A549 (cell line): ENCODE measurements around the gene SOSTDC1. TPM values are rescaled to one million over a fixed set of nuclear protein-coding genes. Genes with fewer than 3 reads are reported as not detected.
A peak's percentile ranks its signal among the peaks of the same experiment; 100 is the strongest.
"Not testable (repeated sequence)": the region's sequence is repeated elsewhere in the genome, so short reads cannot be mapped to it uniquely, and the experiment has no call there.

Source experiments
- ATAC-seq, 2 experiments: fragments of 200-7000 bp in 1 of 2; fragments of >200 bp in 1 of 2; cut with Nextera tagmentation in 1 of 2; cut with Tn5 transposase in 1 of 2; 3 replicates each; pipeline versions ENCODE4 v1.8.0 to v1.9.1; 2018 to 2020; ENCODE audit warnings: mild to moderate bottlenecking in 1 of 2, moderate library complexity in 1 of 2
- CTCF ChIA-PET: fragments of 300-600 bp; sonication (Branson Sonifier 250); formaldehyde crosslinking; extraction: SDS; loops from one replicate; lab custom pipeline; 2021; ENCODE audit warnings: antibody characterized with exemption, inconsistent platforms; lab: Yijun Ruan, JAX
- POLR2A ChIA-PET: fragments of 350-600 bp; formaldehyde crosslinking; extraction: SDS; loops from one replicate; lab custom pipeline; 2021; ENCODE audit warnings: antibody characterized with exemption, inconsistent platforms; lab: Yijun Ruan, JAX
- DNase-seq, 2 experiments: peaks; one replicate each; pipeline versions ENCODE4 v3.0.0 to v3.0.0-alpha.2; 2011 to 2016; ENCODE audit warnings: low read depth in 1 of 2, low spot score in 1 of 2
- FAIRE-seq: peaks from 2 replicates; lab custom pipeline; 2011; peaks lifted over from hg19 to GRCh38; lab: Jason Lieb, UNC
- H3K27ac ChIP-seq, 2 experiments: fragments of >200 bp; sonication (Bioruptor Twin); formaldehyde crosslinking; 3 replicates each; pipeline ENCODE4 v1.5.1; 2016 to 2017
- H3K4me1 ChIP-seq: fragments of >200 bp; sonication (Bioruptor Twin); formaldehyde crosslinking; 3 replicates; pipeline ENCODE4 v1.6.1; 2016
- H3K4me2 ChIP-seq: fragments of >200 bp; sonication (Bioruptor Twin); formaldehyde crosslinking; 3 replicates; pipeline ENCODE4 v1.6.1; 2016
- H3K4me3 ChIP-seq: fragments of >200 bp; sonication (Bioruptor Twin); formaldehyde crosslinking; 3 replicates; pipeline ENCODE4 v1.5.1; 2016
- H3K9me3 ChIP-seq: fragments of >200 bp; sonication (Bioruptor Twin); formaldehyde crosslinking; 3 replicates; pipeline ENCODE4 v1.6.1; 2016
- CBX2 ChIP-seq: fragments of 200-600 bp; sonication (generic); IDR thresholded peaks from 2 replicates; pipeline ENCODE4 v1.6.1; 2016; ENCODE audit warnings: low read depth, mild to moderate bottlenecking, borderline replicate concordance
- CEBPB ChIP-seq, 2 experiments: fragments of >200 bp in 1 of 2; sonication (Bioruptor Twin) in 1 of 2; formaldehyde crosslinking in 1 of 2; IDR thresholded peaks; 2 replicates each; pipeline ENCODE4 v1.6.1; 2012 to 2016
- EHMT2 ChIP-seq: fragments of 200-600 bp; sonication (generic); IDR thresholded peaks from 2 replicates; pipeline ENCODE4 v1.6.1; 2016; ENCODE audit warnings: antibody characterized with exemption, low read depth, mild to moderate bottlenecking, moderate library complexity
- FOSL2 ChIP-seq, 2 experiments: fragments of 450-650 bp in 1 of 2; fragments of >200 bp in 1 of 2; sonication (Bioruptor Twin) in 1 of 2; formaldehyde crosslinking; IDR thresholded peaks; 2 replicates each; pipeline versions ENCODE4 v1.5.0 to v1.6.1; 2016 to 2020; ENCODE audit warnings: mild to moderate bottlenecking in 1 of 2, moderate library complexity in 1 of 2
- GATA3 ChIP-seq: IDR thresholded peaks from 2 replicates; pipeline ENCODE4 v1.6.1; 2012; ENCODE audit warnings: borderline replicate concordance
- NFE2L2 ChIP-seq: fragments of 150-350 bp; conservative IDR thresholded peaks from 2 replicates; pipeline ENCODE4 v1.6.1; 2014; ENCODE audit warnings: low read length
- PBX3 ChIP-seq: IDR thresholded peaks from 2 replicates; pipeline ENCODE4 v1.6.1; 2012
- RAD21 ChIP-seq, 2 experiments: fragments of >200 bp in 1 of 2; sonication (Bioruptor Twin) in 1 of 2; formaldehyde crosslinking in 1 of 2; IDR thresholded peaks in 1 of 2; conservative IDR thresholded peaks in 1 of 2; 2 replicates in 1 of 2; 3 replicates in 1 of 2; pipeline ENCODE4 v1.6.1; 2012 to 2018; ENCODE audit warnings: inconsistent platforms in 1 of 2
- RARB ChIP-seq: fragments of 250-450 bp; sonication (Bioruptor Pico); IDR thresholded peaks from 2 replicates; pipeline ENCODE4 v1.8.0; 2021; ENCODE audit warnings: mild to moderate bottlenecking, moderate library complexity
- RCOR1 ChIP-seq: fragments of 150-350 bp; IDR thresholded peaks from 2 replicates; pipeline ENCODE4 v1.6.1; 2014; ENCODE audit warnings: antibody characterized with exemption, low read length, low read depth
- RNF2 ChIP-seq: fragments of 200-600 bp; sonication (generic); IDR thresholded peaks from 2 replicates; pipeline ENCODE4 v1.6.1; 2016; ENCODE audit warnings: low read depth, mild to moderate bottlenecking, antibody characterized with exemption, moderate library complexity, borderline replicate concordance
- TFCP2L1 ChIP-seq: fragments of 250-450 bp; sonication (Bioruptor Pico); IDR thresholded peaks from 2 replicates; pipeline ENCODE4 v1.5.0; 2021; ENCODE audit warnings: mild to moderate bottlenecking
- ZFP36 ChIP-seq: fragments of 450-650 bp; IDR thresholded peaks from 2 replicates; pipeline ENCODE4 v1.6.1; 2014; ENCODE audit warnings: borderline replicate concordance; ENCODE audit not compliant: partially characterized antibody
- WGBS: methylation state at CpG from one replicate; pipeline ENCODE4 v1.1.6; 2017; ENCODE audit errors: missing lambda C conversion rate; 5-methylcytosine and 5-hydroxymethylcytosine counted together
- polyA plus RNA-seq, 4 experiments: library from polyadenylated mRNA; depleted of rRNA in 3 of 4; stranded (reverse); fragments of >200 nt; fragmentation: RNase III in 1 of 4; extraction: RNeasy Plus Mini Kit Qiagen cat#74134 plus additional on column Dnase treatment in 1 of 4; gene quantifications; 2 replicates in 3 of 4; 3 replicates in 1 of 4; pipeline ENCODE4 v1.2.3, GENCODE V29; 2011 to 2017
- TF ChIP-seq, protein P1 (sequence below): fragments of 250-450 bp; sonication (Bioruptor Pico); IDR thresholded peaks from 2 replicates; pipeline ENCODE4 v1.5.0; 2021; ENCODE audit warnings: mild to moderate bottlenecking, moderate library complexity, borderline replicate concordance
- TF ChIP-seq, protein P2 (sequence below): fragments of 150-350 bp; IDR thresholded peaks from 2 replicates; pipeline ENCODE4 v1.6.1; 2014; ENCODE audit warnings: low read depth, mild to moderate bottlenecking, low read length
- TF ChIP-seq, protein P3 (sequence below): fragments of 250-450 bp; sonication (Bioruptor Pico); IDR thresholded peaks from 2 replicates; pipeline ENCODE4 v1.5.0; 2020; ENCODE audit warnings: low read depth, mild to moderate bottlenecking, moderate library complexity
- TF ChIP-seq, protein P4 (sequence below): fragments of >200 bp; sonication (Bioruptor Twin); formaldehyde crosslinking; IDR thresholded peaks from 3 replicates; pipeline ENCODE4 v1.5.1; 2016
- TF ChIP-seq, protein P5 (sequence below): fragments of >200 bp; sonication (Bioruptor Twin); formaldehyde crosslinking; IDR thresholded peaks from 3 replicates; pipeline ENCODE4 v1.6.1; 2016
- TF ChIP-seq, protein P6 (sequence below): fragments of 450-650 bp; IDR thresholded peaks from 2 replicates; pipeline ENCODE4 v1.6.1; 2014; ENCODE audit warnings: antibody characterized with exemption
- TF ChIP-seq, protein P7 (sequence below): fragments of 200-600 bp; sonication (generic); IDR thresholded peaks from 2 replicates; pipeline ENCODE4 v1.6.1; 2016; ENCODE audit warnings: antibody characterized with exemption, mild to moderate bottlenecking, moderate library complexity

SOSTDC1 gene
- polyA plus RNA-seq, 2 of the 4 experiments (the other 2 are of a cell fraction): not detected

DNA sequence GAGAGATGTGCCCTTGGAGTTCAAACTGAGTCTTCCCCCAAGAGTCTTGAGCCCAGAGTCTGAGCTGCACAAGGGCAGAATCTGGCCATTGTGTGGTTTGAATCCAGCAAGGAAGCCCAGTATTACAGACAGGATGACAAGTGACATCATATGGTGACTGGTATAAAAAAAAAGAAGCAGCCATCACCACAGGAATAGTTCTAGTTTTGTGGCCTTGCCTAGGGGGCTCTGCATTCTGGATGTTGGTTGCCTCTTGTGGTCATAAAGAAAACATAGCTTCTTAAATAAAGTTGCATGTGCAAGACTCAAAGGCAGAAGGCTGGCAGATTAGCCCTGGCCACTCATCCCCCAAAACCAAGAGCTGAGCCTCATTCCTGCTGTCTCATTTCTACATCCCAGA, 44.3 kb upstream of the SOSTDC1 start:
- peak in 1 of 2 experiments; percentile 19 for DNase-seq
- Histone ChIP-seq H3K4me1 (no peaks in the 10 kb centered on the region), H3K9me3 (no peaks in the 10 kb centered on the region), H3K4me3 (no peak overlapping the region), H3K4me2 (no peak overlapping the region), H3K27ac (no peak overlapping the region)
- TF ChIP-seq RNF2: no peak
- TF ChIP-seq, protein P1, sequence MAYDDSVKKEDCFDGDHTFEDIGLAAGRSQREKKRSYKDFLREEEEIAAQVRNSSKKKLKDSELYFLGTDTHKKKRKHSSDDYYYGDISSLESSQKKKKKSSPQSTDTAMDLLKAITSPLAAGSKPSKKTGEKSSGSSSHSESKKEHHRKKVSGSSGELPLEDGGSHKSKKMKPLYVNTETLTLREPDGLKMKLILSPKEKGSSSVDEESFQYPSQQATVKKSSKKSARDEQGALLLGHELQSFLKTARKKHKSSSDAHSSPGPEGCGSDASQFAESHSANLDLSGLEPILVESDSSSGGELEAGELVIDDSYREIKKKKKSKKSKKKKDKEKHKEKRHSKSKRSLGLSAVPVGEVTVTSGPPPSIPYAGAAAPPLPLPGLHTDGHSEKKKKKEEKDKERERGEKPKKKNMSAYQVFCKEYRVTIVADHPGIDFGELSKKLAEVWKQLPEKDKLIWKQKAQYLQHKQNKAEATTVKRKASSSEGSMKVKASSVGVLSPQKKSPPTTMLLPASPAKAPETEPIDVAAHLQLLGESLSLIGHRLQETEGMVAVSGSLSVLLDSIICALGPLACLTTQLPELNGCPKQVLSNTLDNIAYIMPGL (CRISPR knock-in tag): no peak
- no peak for TF ChIP-seq RCOR1
- TF ChIP-seq, protein P2, sequence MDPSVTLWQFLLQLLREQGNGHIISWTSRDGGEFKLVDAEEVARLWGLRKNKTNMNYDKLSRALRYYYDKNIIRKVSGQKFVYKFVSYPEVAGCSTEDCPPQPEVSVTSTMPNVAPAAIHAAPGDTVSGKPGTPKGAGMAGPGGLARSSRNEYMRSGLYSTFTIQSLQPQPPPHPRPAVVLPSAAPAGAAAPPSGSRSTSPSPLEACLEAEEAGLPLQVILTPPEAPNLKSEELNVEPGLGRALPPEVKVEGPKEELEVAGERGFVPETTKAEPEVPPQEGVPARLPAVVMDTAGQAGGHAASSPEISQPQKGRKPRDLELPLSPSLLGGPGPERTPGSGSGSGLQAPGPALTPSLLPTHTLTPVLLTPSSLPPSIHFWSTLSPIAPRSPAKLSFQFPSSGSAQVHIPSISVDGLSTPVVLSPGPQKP: no peak
- no peak for TF ChIP-seq CBX2
- TF ChIP-seq, protein P3, sequence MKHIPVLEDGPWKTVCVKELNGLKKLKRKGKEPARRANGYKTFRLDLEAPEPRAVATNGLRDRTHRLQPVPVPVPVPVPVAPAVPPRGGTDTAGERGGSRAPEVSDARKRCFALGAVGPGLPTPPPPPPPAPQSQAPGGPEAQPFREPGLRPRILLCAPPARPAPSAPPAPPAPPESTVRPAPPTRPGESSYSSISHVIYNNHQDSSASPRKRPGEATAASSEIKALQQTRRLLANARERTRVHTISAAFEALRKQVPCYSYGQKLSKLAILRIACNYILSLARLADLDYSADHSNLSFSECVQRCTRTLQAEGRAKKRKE: no peak
- no peak for TF ChIP-seq RARB
- TF ChIP-seq ZFP36: no peak
- TF ChIP-seq, protein P4, sequence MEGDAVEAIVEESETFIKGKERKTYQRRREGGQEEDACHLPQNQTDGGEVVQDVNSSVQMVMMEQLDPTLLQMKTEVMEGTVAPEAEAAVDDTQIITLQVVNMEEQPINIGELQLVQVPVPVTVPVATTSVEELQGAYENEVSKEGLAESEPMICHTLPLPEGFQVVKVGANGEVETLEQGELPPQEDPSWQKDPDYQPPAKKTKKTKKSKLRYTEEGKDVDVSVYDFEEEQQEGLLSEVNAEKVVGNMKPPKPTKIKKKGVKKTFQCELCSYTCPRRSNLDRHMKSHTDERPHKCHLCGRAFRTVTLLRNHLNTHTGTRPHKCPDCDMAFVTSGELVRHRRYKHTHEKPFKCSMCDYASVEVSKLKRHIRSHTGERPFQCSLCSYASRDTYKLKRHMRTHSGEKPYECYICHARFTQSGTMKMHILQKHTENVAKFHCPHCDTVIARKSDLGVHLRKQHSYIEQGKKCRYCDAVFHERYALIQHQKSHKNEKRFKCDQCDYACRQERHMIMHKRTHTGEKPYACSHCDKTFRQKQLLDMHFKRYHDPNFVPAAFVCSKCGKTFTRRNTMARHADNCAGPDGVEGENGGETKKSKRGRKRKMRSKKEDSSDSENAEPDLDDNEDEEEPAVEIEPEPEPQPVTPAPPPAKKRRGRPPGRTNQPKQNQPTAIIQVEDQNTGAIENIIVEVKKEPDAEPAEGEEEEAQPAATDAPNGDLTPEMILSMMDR: no peak
- no peak for TF ChIP-seq FOSL2 (IDR thresholded peaks at IDR 0.05)
- no peak for TF ChIP-seq FOSL2 (CRISPR knock-in tag; IDR thresholded peaks at IDR 0.05)
- TF ChIP-seq, protein P5, sequence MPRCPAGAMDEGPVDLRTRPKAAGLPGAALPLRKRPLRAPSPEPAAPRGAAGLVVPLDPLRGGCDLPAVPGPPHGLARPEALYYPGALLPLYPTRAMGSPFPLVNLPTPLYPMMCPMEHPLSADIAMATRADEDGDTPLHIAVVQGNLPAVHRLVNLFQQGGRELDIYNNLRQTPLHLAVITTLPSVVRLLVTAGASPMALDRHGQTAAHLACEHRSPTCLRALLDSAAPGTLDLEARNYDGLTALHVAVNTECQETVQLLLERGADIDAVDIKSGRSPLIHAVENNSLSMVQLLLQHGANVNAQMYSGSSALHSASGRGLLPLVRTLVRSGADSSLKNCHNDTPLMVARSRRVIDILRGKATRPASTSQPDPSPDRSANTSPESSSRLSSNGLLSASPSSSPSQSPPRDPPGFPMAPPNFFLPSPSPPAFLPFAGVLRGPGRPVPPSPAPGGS: no peak
- TF ChIP-seq EHMT2: no peak
- no peak for TF ChIP-seq CEBPB (IDR thresholded peaks at IDR 0.05)
- no peak for TF ChIP-seq NFE2L2
- no peak for TF ChIP-seq RAD21 (conservative IDR thresholded peaks at IDR 0.05 in 1 of 2, IDR thresholded peaks at IDR 0.05 in 1 of 2)
- no peak for TF ChIP-seq GATA3
- TF ChIP-seq, protein P6, sequence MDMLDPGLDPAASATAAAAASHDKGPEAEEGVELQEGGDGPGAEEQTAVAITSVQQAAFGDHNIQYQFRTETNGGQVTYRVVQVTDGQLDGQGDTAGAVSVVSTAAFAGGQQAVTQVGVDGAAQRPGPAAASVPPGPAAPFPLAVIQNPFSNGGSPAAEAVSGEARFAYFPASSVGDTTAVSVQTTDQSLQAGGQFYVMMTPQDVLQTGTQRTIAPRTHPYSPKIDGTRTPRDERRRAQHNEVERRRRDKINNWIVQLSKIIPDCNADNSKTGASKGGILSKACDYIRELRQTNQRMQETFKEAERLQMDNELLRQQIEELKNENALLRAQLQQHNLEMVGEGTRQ: no peak
- TF ChIP-seq TFCP2L1: no peak
- TF ChIP-seq PBX3: no peak
- TF ChIP-seq, protein P7, sequence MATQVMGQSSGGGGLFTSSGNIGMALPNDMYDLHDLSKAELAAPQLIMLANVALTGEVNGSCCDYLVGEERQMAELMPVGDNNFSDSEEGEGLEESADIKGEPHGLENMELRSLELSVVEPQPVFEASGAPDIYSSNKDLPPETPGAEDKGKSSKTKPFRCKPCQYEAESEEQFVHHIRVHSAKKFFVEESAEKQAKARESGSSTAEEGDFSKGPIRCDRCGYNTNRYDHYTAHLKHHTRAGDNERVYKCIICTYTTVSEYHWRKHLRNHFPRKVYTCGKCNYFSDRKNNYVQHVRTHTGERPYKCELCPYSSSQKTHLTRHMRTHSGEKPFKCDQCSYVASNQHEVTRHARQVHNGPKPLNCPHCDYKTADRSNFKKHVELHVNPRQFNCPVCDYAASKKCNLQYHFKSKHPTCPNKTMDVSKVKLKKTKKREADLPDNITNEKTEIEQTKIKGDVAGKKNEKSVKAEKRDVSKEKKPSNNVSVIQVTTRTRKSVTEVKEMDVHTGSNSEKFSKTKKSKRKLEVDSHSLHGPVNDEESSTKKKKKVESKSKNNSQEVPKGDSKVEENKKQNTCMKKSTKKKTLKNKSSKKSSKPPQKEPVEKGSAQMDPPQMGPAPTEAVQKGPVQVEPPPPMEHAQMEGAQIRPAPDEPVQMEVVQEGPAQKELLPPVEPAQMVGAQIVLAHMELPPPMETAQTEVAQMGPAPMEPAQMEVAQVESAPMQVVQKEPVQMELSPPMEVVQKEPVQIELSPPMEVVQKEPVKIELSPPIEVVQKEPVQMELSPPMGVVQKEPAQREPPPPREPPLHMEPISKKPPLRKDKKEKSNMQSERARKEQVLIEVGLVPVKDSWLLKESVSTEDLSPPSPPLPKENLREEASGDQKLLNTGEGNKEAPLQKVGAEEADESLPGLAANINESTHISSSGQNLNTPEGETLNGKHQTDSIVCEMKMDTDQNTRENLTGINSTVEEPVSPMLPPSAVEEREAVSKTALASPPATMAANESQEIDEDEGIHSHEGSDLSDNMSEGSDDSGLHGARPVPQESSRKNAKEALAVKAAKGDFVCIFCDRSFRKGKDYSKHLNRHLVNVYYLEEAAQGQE: no peak
- ChIA-PET POLR2A (no interaction called here), CTCF (interaction anchor here (0.6 to 0.8 kb wide), 2 partner anchors 56 to 295 kb away, joined by 3 read pairs; no protein-coding TSS in a partner anchor)
- FAIRE-seq: no peak
- no peak; a peak in 1 of 6 replicates for ATAC-seq

DNA sequence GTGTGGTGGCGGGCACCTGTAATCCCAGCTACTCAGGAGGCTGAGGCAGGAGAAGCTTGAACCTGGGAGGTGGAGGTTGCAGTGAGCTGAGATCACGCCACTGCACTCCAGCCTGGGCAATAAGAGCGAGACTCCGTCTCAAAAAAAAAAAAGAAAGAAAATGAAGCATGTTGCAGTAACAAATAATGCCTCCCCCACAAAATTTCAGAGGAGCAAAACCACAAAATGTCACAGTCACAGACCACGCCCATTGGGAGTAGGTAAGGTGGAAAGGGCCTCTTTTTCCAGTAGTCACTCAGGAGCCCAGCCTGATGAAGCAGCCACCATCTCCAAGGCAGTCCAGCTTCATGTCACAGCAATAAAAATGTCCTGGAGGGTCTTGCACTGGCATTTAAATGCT, 40.9 kb upstream of the SOSTDC1 start:
- H3K4me3 ChIP-seq, H3K4me2 ChIP-seq, FAIRE-seq, H3K27ac ChIP-seq, POLR2A ChIA-PET, DNase-seq, H3K9me3 ChIP-seq, ATAC-seq: not testable (repeated sequence)
- 75% methylated on average over 5 of the region's 5 CpGs for WGBS
- H3K4me1 ChIP-seq: peaks cover 13% of the 10 kb centered on the region
- CTCF ChIA-PET: interaction anchor here (1.4 to 1.9 kb wide), 2 partner anchors 12 to 74 kb away, joined by 3 to 5 read pairs; no protein-coding TSS in a partner anchor
